T-cell (primary cell): Measurements from ENCODE around the gene CXCR5. TPM values are rescaled to one million over a fixed set of nuclear protein-coding genes. Genes with fewer than 3 reads are reported as not detected.

ENCODE experiments used
- ATAC-seq, 4 experiments: fragments of 200-7000 bp in 3 of 4; fragments of 150-1000 bp in 1 of 4; cut with Tn5 transposase; replicated peaks in 1 of 4; 1 replicate in 3 of 4; 2 replicates in 1 of 4; pipeline ENCODE4 v1.10.0; 2021; ENCODE audit warnings: moderate library complexity in 3 of 4, mild to moderate bottlenecking in 2 of 4, moderate number of reproducible peaks in 1 of 4
- CTCF ChIA-PET, 2 donors: fragments of 300-600 bp; sonication (Branson Sonifier 250); formaldehyde crosslinking; loops; one replicate each; lab custom pipeline; 2022; ENCODE audit warnings: antibody characterized with exemption in 2 of 2; lab: Charles Lee
- POLR2A ChIA-PET, 2 donors: fragments of 300-600 bp; sonication (Branson Sonifier 250); formaldehyde crosslinking; loops; one replicate each; lab custom pipeline; 2022; ENCODE audit warnings: antibody characterized with exemption in 2 of 2; lab: Charles Lee
- DNase-seq, 35 experiments: peaks; one replicate each; pipeline versions ENCODE4 v3.0.0 to v3.0.0-alpha.2; 2013 to 2023
- H3K27ac ChIP-seq: one replicate; pipeline ENCODE4 v1.5.1; 2013; ENCODE audit warnings: low read length
- H3K27me3 ChIP-seq, 2 experiments: replicated peaks in 1 of 2; 1 replicate in 1 of 2; 2 replicates in 1 of 2; pipeline versions ENCODE4 v1.6.1 to v1.7.0; 2013; ENCODE audit warnings: low read length in 1 of 2, mixed read lengths in 1 of 2; ENCODE audit not compliant: control insufficient read depth in 2 of 2, insufficient read depth in 2 of 2; ENCODE audit errors: extremely low read depth in 1 of 2
- H3K36me3 ChIP-seq, 2 donors: 1 replicate in 1 of 2; 2 replicates in 1 of 2; pipeline versions ENCODE4 v1.6.1 to v1.7.0; 2013; ENCODE audit warnings: low read length in 1 of 2; ENCODE audit not compliant: control insufficient read depth in 2 of 2, insufficient read depth in 1 of 2; ENCODE audit errors: extremely low read depth in 1 of 2
- H3K4me1 ChIP-seq, 2 experiments: 1 replicate in 1 of 2; 2 replicates in 1 of 2; pipeline versions ENCODE4 v1.6.1 to v1.7.0; 2013; ENCODE audit warnings: low read length in 2 of 2, mixed read lengths in 1 of 2; ENCODE audit not compliant: insufficient read depth in 2 of 2, control insufficient read depth in 1 of 2; ENCODE audit errors: extremely low read depth in 1 of 2
- H3K4me3 ChIP-seq, 2 donors: 1 replicate in 1 of 2; 2 replicates in 1 of 2; pipeline versions ENCODE4 v1.5.1 to v1.7.0; 2013; ENCODE audit warnings: mild to moderate bottlenecking in 2 of 2, low read length in 1 of 2, moderate library complexity in 1 of 2; ENCODE audit not compliant: control insufficient read depth in 1 of 2; ENCODE audit errors: extremely low read depth in 1 of 2
- H3K9me3 ChIP-seq: 2 replicates; pipeline ENCODE4 v1.7.0; 2013
- H3K27ac Mint-ChIP-seq, 2 donors: one replicate each; pipeline ENCODE4 v1.8.0; 2020 to 2021; ENCODE audit warnings: mild to moderate bottlenecking in 2 of 2, mixed read lengths in 2 of 2
- H3K27me3 Mint-ChIP-seq, 2 donors: one replicate each; pipeline ENCODE4 v1.8.0; 2021 to 2022; ENCODE audit warnings: mixed read lengths in 2 of 2
- H3K36me3 Mint-ChIP-seq: one replicate; pipeline ENCODE4 v1.8.0; 2021; ENCODE audit warnings: mixed read lengths
- H3K4me1 Mint-ChIP-seq, 3 donors: one replicate each; pipeline ENCODE4 v1.8.0; 2020 to 2022; ENCODE audit warnings: mixed read lengths in 3 of 3, mild to moderate bottlenecking in 1 of 3
- H3K4me3 Mint-ChIP-seq, 3 donors: one replicate each; pipeline ENCODE4 v1.8.0; 2020 to 2022; ENCODE audit warnings: mild to moderate bottlenecking in 3 of 3, mixed read lengths in 3 of 3, moderate library complexity in 3 of 3
- H3K9me3 Mint-ChIP-seq, 3 donors: one replicate each; pipeline ENCODE4 v1.8.0; 2020 to 2022; ENCODE audit warnings: mixed read lengths in 3 of 3
- WGBS: methylation state at CpG from one replicate; pipeline ENCODE4 v1.1.5; 2013; ENCODE audit warnings: missing lambda C conversion rate; ENCODE audit not compliant: insufficient coverage; 5-methylcytosine and 5-hydroxymethylcytosine counted together
- total RNA-seq, 35 experiments: library from RNA in 6 of 35; stranded (reverse) in 6 of 35; fragments of 120-200 nt in 1 of 35; gene quantifications; one replicate each; pipeline versions ENCODE4 v1.2.1 to v1.2.4 and lab custom pipeline; 2013 to 2026

CXCR5 gene
- total RNA-seq, 5 donors from 2014 or later (not counting 1 experiment from before 2014, with no cell fraction given) = 4.7 to 10.6 (median 6.3) TPM

DNA sequence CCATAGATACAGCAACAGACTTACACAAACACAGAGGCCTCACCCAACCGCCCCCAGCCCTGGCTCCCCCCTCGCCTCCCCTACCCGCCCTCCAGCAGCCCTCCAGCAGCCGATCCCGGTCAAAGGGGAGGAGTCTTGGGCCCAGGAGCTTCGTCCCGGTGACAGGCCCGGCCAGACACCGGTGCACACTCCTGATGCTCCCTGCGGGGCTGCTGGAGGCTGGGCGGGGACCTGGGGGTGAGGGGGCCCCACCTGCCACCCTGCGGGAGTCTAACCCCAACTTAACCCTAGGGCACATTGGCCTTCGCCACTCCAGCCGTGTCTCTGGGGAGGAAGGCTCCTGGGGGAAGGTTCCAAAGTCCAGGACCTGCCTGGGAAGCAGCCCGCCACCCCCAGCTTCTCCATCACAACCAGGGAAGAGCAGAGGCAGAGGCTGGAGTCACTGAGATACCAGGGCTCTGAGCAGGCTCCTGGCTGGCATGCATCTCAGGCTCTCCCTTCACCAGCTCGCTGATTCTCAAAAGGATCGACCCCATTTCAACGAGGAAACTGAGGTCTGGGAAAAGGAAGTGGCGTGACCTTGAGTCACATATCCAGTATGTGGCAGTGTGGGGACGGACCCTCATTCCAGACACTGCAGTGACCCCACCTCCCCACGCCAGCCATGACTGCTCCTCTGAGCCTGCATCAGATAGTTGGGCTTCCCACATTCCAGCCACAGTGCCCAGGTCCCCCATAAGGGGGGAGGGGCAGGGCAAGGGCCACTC is 27.6 kb downstream of the CXCR5 start:
- DNase-seq (peak in 1 of 35 experiments; percentile 40), ATAC-seq (no peak)
- H3K27ac ChIP-seq = peak overlapping the region; percentile 95
- H3K4me1 ChIP-seq = peaks cover 49 to 97% of the 10 kb centered on the region in 2 experiments
- ChIA-PET CTCF (interaction anchor here (0.7 to 4.0 kb wide), 5 partner anchors 11 to 19 kb away, joined by 3 to 30 read pairs (median 17); partner anchors contain the start of gene BCL9L (in 1 of the 2)), POLR2A (interaction anchor here (0.6 to 2.9 kb wide), 6 partner anchors 11 to 865 kb away, joined by 4 to 13 read pairs (median 6); no protein-coding TSS in a partner anchor)
- no peaks in the 10 kb centered on the region for H3K9me3 ChIP-seq
- H3K27me3 ChIP-seq = no peaks in the 10 kb centered on the region
- H3K9me3 Mint-ChIP-seq = no peaks in the 10 kb centered on the region
- peaks cover 24% of the 10 kb centered on the region for H3K36me3 Mint-ChIP-seq
- peak overlapping the region; percentile 92 to 96 for H3K27ac Mint-ChIP-seq
- H3K4me1 Mint-ChIP-seq = peaks cover 71 to 89% (median 78%) of the 10 kb centered on the region in 3 donors
- H3K4me3 ChIP-seq = peak overlapping the region; percentile 38 to 50
- H3K36me3 ChIP-seq = peaks cover 0 to 34% of the 10 kb centered on the region in 2 donors
- H3K4me3 Mint-ChIP-seq = peak overlapping the region; percentile 76 to 93 (median 86)
- WGBS = 21% methylated on average over 9 of the region's 21 CpGs
- no peaks in the 10 kb centered on the region for H3K27me3 Mint-ChIP-seq

DNA sequence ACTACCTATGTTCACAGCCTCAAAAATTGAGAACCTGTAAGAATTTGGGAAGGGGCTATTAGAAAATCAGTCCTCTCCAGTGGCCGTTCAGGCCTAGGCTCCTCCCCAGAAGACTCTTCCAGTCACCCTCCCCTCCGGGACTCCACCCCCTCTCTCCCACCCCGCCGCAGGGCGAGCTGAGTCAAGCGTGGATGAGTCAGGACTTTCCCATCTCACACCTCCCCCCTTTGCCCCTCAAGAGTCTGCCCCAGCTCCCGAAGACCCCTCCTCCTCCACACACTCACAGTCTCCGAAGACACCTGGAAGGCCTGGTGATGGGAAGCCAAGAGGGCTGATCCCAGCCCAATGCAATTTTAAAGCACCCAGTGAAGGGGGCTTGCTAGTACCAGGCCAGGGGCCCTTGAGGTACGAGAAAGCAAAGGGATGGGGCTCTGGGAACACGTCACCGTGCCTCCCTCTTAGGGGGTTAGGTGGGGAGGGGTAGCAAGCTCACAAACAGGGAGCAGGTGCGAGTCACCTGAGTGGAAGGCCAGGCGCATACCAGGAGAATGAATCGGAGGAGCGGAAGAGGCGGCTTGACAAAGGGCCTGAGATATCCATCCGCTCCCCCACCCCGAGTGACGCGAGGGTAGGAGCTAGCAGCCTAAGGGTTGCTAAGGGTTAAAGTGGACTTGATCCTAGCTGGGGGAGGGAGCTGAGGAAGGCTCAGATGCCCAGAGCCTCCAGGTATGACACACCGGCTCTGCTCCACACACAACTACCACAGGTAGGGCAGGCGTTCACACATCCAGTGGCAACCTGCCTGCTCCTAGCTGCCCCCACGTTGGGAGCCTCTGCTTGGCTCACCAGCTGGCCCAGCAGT is 28.4 kb downstream of the CXCR5 start:
- DNase-seq (peak in 14 of 35 experiments; percentile 32 to 82 (median 50)), ATAC-seq (peak; percentile 2 to 11 (median 8))
- Mint-ChIP-seq H3K4me1 (peaks cover 72 to 89% (median 79%) of the 10 kb centered on the region in 3 donors), H3K36me3 (peaks cover 22% of the 10 kb centered on the region), H3K27me3 (no peaks in the 10 kb centered on the region), H3K4me3 (peak overlapping the region; percentile 76 to 93 (median 76)), H3K27ac (peak overlapping the region; percentile 92 to 96), H3K9me3 (no peaks in the 10 kb centered on the region)
- Histone ChIP-seq H3K4me1 (peaks cover 57 to 100% of the 10 kb centered on the region in 2 experiments), H3K36me3 (peaks cover 5 to 34% of the 10 kb centered on the region in 2 donors), H3K27me3 (no peaks in the 10 kb centered on the region), H3K9me3 (no peaks in the 10 kb centered on the region), H3K27ac (peak overlapping the region; percentile 95), H3K4me3 (peak overlapping the region; percentile 50 to 66)
- CTCF ChIA-PET = interaction anchor here (1.0 to 3.8 kb wide), 6 partner anchors 10 to 136 kb away, joined by 4 to 30 read pairs (median 11); partner anchors contain the start of gene BCL9L (in 1 of the 2)
- 33% methylated on average over 10 of the region's 23 CpGs for WGBS
- POLR2A ChIA-PET = interaction anchor here (0.5 to 3.3 kb wide), 9 partner anchors 11 to 326 kb away, joined by 3 to 18 read pairs (median 5); partner anchors contain the start of gene BCL9L (in 1 of the 2)

DNA sequence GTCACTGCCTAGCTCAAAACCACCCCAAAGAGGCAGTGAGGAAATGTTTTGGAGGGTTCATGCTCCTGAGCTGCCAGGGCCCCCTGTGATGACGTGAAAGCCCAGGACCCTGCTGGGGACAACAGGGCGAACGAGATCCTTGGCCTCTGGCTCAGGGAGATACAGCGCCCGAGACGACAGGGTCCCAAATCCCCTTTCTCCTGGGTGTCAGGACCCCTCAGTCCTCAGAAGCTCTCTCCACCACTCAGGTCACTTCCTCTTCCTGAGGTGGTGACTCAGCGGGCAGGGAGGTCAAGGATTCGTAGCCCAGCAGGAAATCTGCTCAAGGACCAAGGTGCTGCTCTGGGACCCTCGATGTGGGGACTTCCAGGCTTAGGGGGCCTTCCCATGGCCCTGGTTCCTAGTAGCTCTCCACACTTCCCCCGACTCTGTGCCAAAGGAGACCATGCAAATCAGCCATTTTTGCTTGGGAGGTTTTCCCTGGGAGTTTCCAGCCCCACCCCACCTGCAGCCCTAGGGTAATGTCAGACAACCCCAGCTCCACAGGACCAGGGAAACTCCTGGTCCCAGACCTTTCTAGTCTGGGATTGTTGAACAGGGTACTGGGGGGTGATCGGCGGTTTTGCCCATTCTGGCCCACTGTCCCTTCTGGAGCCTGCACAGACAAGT is 29.2 kb downstream of the CXCR5 start:
- 4% methylated on average over 6 of the region's 12 CpGs for WGBS
- DNase-seq (peak in 2 of 35 experiments; percentile 48 to 67), ATAC-seq (no peak)
- no peaks in the 10 kb centered on the region for H3K9me3 Mint-ChIP-seq
- peak overlapping the region; percentile 92 to 96 for H3K27ac Mint-ChIP-seq
- POLR2A ChIA-PET = interaction anchor here (0.5 to 3.3 kb wide), 14 partner anchors 10 to 578 kb away, joined by 3 to 18 read pairs (median 5); partner anchors contain the start of genes BCL9L (in 1 of the 2) and DDX6 (in 1 of the 2)
- peak overlapping the region; percentile 76 to 93 (median 76) for H3K4me3 Mint-ChIP-seq
- Histone ChIP-seq H3K9me3 (no peaks in the 10 kb centered on the region), H3K4me3 (peak overlapping the region; percentile 50 to 66), H3K36me3 (peaks cover 5 to 32% of the 10 kb centered on the region in 2 donors), H3K27me3 (no peaks in the 10 kb centered on the region), H3K27ac (peak overlapping the region; percentile 95), H3K4me1 (peaks cover 59 to 100% of the 10 kb centered on the region in 2 experiments)
- CTCF ChIA-PET = interaction anchor here (0.6 to 3.8 kb wide), 9 partner anchors 8 to 137 kb away, joined by 3 to 30 read pairs (median 6); partner anchors contain the start of gene BCL9L (in 1 of the 2)
- H3K4me1 Mint-ChIP-seq = peaks cover 72 to 89% (median 79%) of the 10 kb centered on the region in 3 donors
- peaks cover 22% of the 10 kb centered on the region for H3K36me3 Mint-ChIP-seq
- no peaks in the 10 kb centered on the region for H3K27me3 Mint-ChIP-seq

DNA sequence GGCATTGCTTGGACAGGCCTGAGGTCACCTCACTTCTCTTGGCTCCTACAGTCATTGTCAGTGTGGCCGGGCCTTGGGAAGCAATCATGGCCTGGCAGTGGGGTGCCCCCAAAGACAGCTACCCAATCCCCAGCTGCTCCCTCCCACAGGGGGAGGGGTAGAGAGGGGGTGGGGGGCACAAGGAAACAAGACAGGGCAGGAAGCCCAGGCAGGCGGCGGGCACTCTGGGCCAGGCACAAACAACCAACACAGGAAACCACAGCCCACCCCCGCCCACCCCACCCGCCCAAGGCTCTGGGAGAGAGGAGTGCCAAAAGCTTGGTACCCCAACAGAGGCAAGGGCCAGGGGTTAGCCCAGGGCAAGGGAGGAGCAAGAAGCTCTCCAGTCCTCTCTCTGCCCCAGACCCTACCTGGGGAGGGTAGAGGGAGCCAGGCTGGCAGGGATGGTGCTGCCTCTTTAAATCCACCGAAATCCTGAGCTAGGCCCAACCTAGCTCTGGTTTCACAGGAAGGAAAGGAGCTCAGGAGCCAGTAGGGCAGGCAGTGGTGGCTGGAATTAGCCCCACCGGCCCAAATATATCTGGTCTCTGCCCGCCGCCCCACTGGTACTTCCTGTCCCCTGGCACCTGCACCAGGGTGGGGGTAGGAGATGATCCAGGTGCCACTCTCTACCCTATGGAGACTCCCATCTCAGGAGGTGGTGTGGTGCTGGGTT is 29.9 kb downstream of the CXCR5 start:
- peaks cover 16% of the 10 kb centered on the region for H3K36me3 Mint-ChIP-seq
- CTCF ChIA-PET = interaction anchor here (0.6 to 3.8 kb wide), 11 partner anchors 9 to 123 kb away, joined by 3 to 30 read pairs (median 4); partner anchors contain the start of genes BCL9L (in 2 of the 2) and DDX6 (in 1 of the 2)

More for the DNA sequence above, 29.9 kb downstream of the CXCR5 start:
- peaks cover 5 to 29% of the 10 kb centered on the region in 2 donors for H3K36me3 ChIP-seq
- DNase-seq = peak in 20 of 35 experiments; percentile 29 to 75 (median 55)
- Mint-ChIP-seq H3K9me3 (no peaks in the 10 kb centered on the region), H3K4me1 (peaks cover 72 to 88% (median 78%) of the 10 kb centered on the region in 3 donors), H3K27ac (peak overlapping the region; percentile 96 to 98), H3K27me3 (no peaks in the 10 kb centered on the region), H3K4me3 (peak overlapping the region; percentile 78 to 93 (median 81))
- H3K4me3 ChIP-seq = peak overlapping the region; percentile 50 to 66
- H3K4me1 ChIP-seq = peaks cover 61 to 100% of the 10 kb centered on the region in 2 experiments
- no CpG with 5 or more reads among the region's 9 CpGs for WGBS
- peak overlapping the region; percentile 95 for H3K27ac ChIP-seq
- POLR2A ChIA-PET = interaction anchor here (0.5 to 3.3 kb wide), 14 partner anchors 9 to 409 kb away, joined by 3 to 18 read pairs (median 6); partner anchors contain the start of genes BCL9L (in 1 of the 2) and DDX6 (in 1 of the 2)
- H3K27me3 ChIP-seq = no peaks in the 10 kb centered on the region
- ATAC-seq = peak; percentile 2 to 36 (median 16)
- no peaks in the 10 kb centered on the region for H3K9me3 ChIP-seq
